DOHH2 (cell line): ENCODE data around the gene IGFBP3.

ENCODE experiments used
- CTCF ChIP-seq: fragments of 200-600 bp; sonication (generic); IDR thresholded peaks from one replicate; pipeline ENCODE4 v1.5.1; 2014; ENCODE audit warnings: antibody characterized with exemption, mild to moderate bottlenecking, low read depth, low read length; ENCODE audit not compliant: poor library complexity, severe bottlenecking
- EZH2phosphoT487 ChIP-seq: fragments of 200-600 bp; sonication (generic); IDR thresholded peaks from 2 replicates; pipeline ENCODE4 v1.6.1; 2017; ENCODE audit warnings: borderline replicate concordance, mild to moderate bottlenecking, antibody characterized with exemption, low read length, moderate library complexity, mixed read lengths

DNA sequence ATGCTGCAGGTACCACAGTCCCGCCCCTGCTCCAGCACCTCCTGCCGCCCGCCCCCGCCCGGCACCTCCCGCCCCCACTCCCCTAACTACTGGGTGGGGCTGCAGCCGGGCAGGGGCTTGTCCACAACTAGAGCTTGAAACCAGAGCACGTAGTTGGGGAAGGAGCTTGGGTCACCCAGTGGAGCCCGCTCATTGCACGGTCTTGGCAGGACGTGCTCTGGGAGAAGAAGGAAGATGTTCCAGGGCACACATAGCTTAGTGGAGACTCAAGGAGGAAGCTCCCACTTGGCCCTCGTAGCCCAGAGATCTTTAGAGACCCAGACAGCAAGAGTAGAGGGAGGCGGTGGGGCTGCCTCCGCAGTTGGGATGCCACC lies 32.1 kb downstream of the IGFBP3 start:
- TF ChIP-seq CTCF (no peak), EZH2phosphoT487 (no peak)
